CD4-positive, alpha-beta T cell (primary cell): ENCODE data around the gene RLN1. TPM values are rescaled to one million over a fixed set of nuclear protein-coding genes. Genes with fewer than 3 reads are reported as not detected.

Experiments used
- ATAC-seq: fragments of 200-7000 bp; cut with Tn5 transposase; one replicate; pipeline ENCODE4 v1.10.0; 2022; ENCODE audit warnings: mild to moderate bottlenecking; ENCODE audit not compliant: poor library complexity
- CTCF ChIA-PET: fragments of 350-600 bp; sonication (Branson Sonifier 250); formaldehyde crosslinking; loops from one replicate; lab custom pipeline; 2021; ENCODE audit warnings: antibody characterized with exemption, inconsistent platforms; lab: Charles Lee
- POLR2A ChIA-PET: fragments of 350-600 bp; sonication (Branson Sonifier 250); formaldehyde crosslinking; loops from one replicate; lab custom pipeline; 2021; ENCODE audit warnings: antibody characterized with exemption, inconsistent platforms; lab: Charles Lee
- DNase-seq, 14 experiments: peaks; one replicate each; pipeline ENCODE4 v3.0.0-alpha.2; 2013 to 2020; ENCODE audit warnings: mixed read lengths in 2 of 14
- H3K27ac ChIP-seq, 2 donors: one replicate each; pipeline versions ENCODE4 v1.5.1 to v1.7.0; 2013; ENCODE audit warnings: low read length in 2 of 2, low read depth in 1 of 2, mild to moderate bottlenecking in 1 of 2
- H3K27me3 ChIP-seq, 2 experiments: 1 replicate in 1 of 2; 2 replicates in 1 of 2; pipeline versions ENCODE4 v1.6.1 to v1.7.0; 2013; ENCODE audit warnings: low read length in 2 of 2, control low read depth in 1 of 2, mild to moderate bottlenecking in 1 of 2, moderate library complexity in 1 of 2; ENCODE audit not compliant: insufficient read depth in 2 of 2, control insufficient read depth in 1 of 2
- H3K36me3 ChIP-seq: one replicate; pipeline ENCODE4 v1.6.1; 2013; ENCODE audit warnings: low read length, control low read depth; ENCODE audit not compliant: insufficient read depth
- H3K4me1 ChIP-seq: one replicate; pipeline ENCODE4 v1.6.1; 2013; ENCODE audit warnings: low read length, control low read depth; ENCODE audit not compliant: insufficient read depth
- H3K4me3 ChIP-seq: one replicate; pipeline ENCODE4 v1.5.1; 2013; ENCODE audit warnings: mild to moderate bottlenecking, low read length, moderate library complexity
- H3K9me3 ChIP-seq, 2 experiments: 1 replicate in 1 of 2; 2 replicates in 1 of 2; pipeline versions ENCODE4 v1.6.1 to v1.7.0; 2013; ENCODE audit warnings: low read length in 2 of 2, mild to moderate bottlenecking in 2 of 2, control low read depth in 1 of 2, moderate library complexity in 1 of 2; ENCODE audit not compliant: control insufficient read depth in 1 of 2, insufficient read depth in 1 of 2
- H3K27ac Mint-ChIP-seq: one replicate; pipeline ENCODE4 v1.8.0; 2020; ENCODE audit warnings: mixed read lengths
- H3K27me3 Mint-ChIP-seq: one replicate; pipeline ENCODE4 v1.8.0; 2021; ENCODE audit warnings: mixed read lengths
- H3K36me3 Mint-ChIP-seq: one replicate; pipeline ENCODE4 v1.8.0; 2021; ENCODE audit warnings: low read depth, mixed read lengths
- H3K4me1 Mint-ChIP-seq: one replicate; pipeline ENCODE4 v1.8.0; 2021; ENCODE audit warnings: low read depth, mixed read lengths
- H3K4me3 Mint-ChIP-seq: one replicate; pipeline ENCODE4 v1.8.0; 2020; ENCODE audit warnings: mild to moderate bottlenecking, mixed read lengths
- H3K9me3 Mint-ChIP-seq: one replicate; pipeline ENCODE4 v1.8.0; 2020; ENCODE audit warnings: mixed read lengths
- CTCF ChIP-seq: fragments of 200-600 bp; IDR thresholded peaks from one replicate; pipeline ENCODE4 v1.8.0; 2022; ENCODE audit warnings: antibody characterized with exemption, mild to moderate bottlenecking
- intact Hi-C, 2 experiments: fragments of 100-400 bp; cut with DNase I in 1 of 2; cut with micrococcal nuclease in 1 of 2; formaldehyde crosslinking; loops; one replicate each; pipeline versions ENCODE4 v1.15.1 to v1.9.0; 2023 to 2025; cut with DNase I, micrococcal nuclease
- total RNA-seq, 174 experiments: library from RNA in 2 of 174; stranded (reverse) in 2 of 174; gene quantifications; one replicate each; pipeline ENCODE4 v1.2.3 and lab custom pipeline; 2021 to 2026

Gene RLN1
- total RNA-seq, 2 experiments from 2014 or later, result 0.36 to 0.84 TPM

GRCh38 chr9:5360341-5360740, 20.7 kb upstream of the RLN1 start:
- Mint-ChIP-seq H3K4me3 (no peak overlapping the region), H3K27ac (no peak overlapping the region), H3K36me3 (peaks cover 43% of the 10 kb centered on the region), H3K4me1 (no peaks in the 10 kb centered on the region), H3K9me3 (peaks cover 2% of the 10 kb centered on the region), H3K27me3 (no peaks in the 10 kb centered on the region)
- no peaks in the 10 kb centered on the region for H3K9me3 ChIP-seq
- TF ChIP-seq CTCF, result no peak
- peaks cover 10% of the 10 kb centered on the region for H3K36me3 ChIP-seq
- ChIA-PET CTCF (no interaction called here), POLR2A (no interaction called here)
- H3K4me3 ChIP-seq, result no peak overlapping the region
- no peaks in the 10 kb centered on the region for H3K4me1 ChIP-seq
- H3K27me3 ChIP-seq, result no peaks in the 10 kb centered on the region
- no peak for DNase-seq
- ATAC-seq, result no peak
- intact Hi-C loops, result no loop called here
- no peak overlapping the region for H3K27ac ChIP-seq

DNA sequence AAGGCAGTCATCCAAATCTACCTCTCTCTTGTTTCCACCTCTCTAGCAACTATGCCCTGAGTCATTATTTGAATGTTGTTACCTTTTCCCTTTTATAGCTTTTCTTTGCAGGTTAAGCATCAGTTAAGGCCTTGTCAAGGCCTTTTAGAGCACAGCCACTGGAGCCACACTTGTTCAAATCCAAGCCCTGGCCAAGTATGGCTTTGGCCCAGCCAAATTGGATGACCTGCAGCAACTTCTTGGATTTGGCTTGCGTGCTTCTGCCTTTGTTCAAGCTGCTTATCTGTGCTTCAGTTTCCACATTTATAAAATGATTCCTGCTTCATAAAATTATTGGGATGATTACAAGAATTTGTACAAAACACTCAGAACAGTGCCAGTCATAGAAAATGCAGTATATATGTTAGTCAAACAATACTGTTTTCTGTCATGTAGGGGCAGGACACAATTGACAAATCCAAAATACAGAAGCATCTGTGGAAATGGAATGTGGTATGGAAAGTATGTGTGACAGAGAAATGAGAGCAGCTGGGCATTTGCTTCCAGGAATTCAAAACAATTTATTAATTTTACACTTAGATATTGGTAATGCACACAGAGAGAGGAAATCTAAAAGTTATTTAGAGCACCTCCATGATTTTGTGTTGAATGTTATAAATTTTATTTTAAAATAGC, 17.9 kb upstream of the RLN1 start:
- Mint-ChIP-seq H3K27ac (no peak overlapping the region), H3K4me3 (no peak overlapping the region), H3K27me3 (no peaks in the 10 kb centered on the region), H3K36me3 (peaks cover 39% of the 10 kb centered on the region), H3K9me3 (peaks cover 2% of the 10 kb centered on the region), H3K4me1 (peaks cover 19% of the 10 kb centered on the region)
- Histone ChIP-seq H3K9me3 (no peaks in the 10 kb centered on the region), H3K27me3 (no peaks in the 10 kb centered on the region), H3K4me3 (no peak overlapping the region), H3K27ac (no peak overlapping the region), H3K36me3 (peaks cover 10% of the 10 kb centered on the region), H3K4me1 (peaks cover 14% of the 10 kb centered on the region)
- ChIA-PET CTCF (interaction anchor here (1.2 kb wide), 1 partner anchor 8 kb away, joined by 3 read pairs; no protein-coding TSS in a partner anchor), POLR2A (no interaction called here)
- TF ChIP-seq CTCF, result no peak
- intact Hi-C loops, result loop anchor here in 1 of 2 experiments (10.0 kb wide), 1 partner anchor 53 kb away; the partner anchor contains the start of gene RLN2
- ATAC-seq, result no peak
- no peak for DNase-seq

GRCh38 chr9:5355817-5356216, 16.1 kb upstream of the RLN1 start:
- ChIA-PET POLR2A (no interaction called here), CTCF (no interaction called here)
- H3K4me1 Mint-ChIP-seq, result peaks cover 36% of the 10 kb centered on the region
- Histone ChIP-seq H3K27me3 (no peaks in the 10 kb centered on the region), H3K4me1 (peaks cover 21% of the 10 kb centered on the region), H3K36me3 (peaks cover 5% of the 10 kb centered on the region), H3K4me3 (no peak overlapping the region), H3K27ac (no peak overlapping the region), H3K9me3 (no peaks in the 10 kb centered on the region)
- H3K27me3 Mint-ChIP-seq, result no peaks in the 10 kb centered on the region
- H3K27ac Mint-ChIP-seq, result no peak overlapping the region
- no peak overlapping the region for H3K4me3 Mint-ChIP-seq
- DNase-seq (no peak), ATAC-seq (no peak)
- H3K9me3 Mint-ChIP-seq, result peaks cover 4% of the 10 kb centered on the region
- no peak for TF ChIP-seq CTCF
- intact Hi-C loops, result loop anchor here in 1 of 2 experiments (10.0 kb wide), 1 partner anchor 51 kb away; the partner anchor contains the start of gene RLN2
- peaks cover 21% of the 10 kb centered on the region for H3K36me3 Mint-ChIP-seq
